ENCODE results near the gene TMEM273.

DNA sequence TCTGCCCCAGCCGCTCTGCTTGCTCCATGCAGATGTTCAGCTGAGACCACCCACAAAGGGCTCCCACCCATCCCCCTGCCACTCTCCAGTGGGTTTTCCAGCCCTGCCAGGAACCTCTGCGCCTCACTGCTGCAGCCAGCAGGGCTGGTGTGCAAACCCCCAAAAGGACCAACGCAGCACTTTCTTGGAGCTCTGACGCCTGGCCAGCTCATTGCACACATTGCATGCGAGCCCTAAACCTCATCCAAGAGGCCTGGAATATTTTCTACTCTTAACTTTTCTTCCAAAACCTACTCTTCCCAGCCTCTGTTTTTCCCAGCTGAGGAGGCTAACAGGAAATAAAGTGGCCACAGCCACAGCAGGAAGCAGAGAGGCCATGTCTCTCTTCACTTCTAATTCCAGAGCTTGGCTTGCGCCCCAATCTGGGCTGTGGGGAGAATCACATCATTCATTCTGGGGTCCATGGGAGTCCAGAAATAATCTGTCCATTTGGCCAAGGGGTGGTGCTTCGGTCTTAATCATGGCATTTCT is 49.8 kb downstream of the TMEM273 start:
- TF ChIP-seq RAD21 (IDR thresholded peaks at IDR 0.05; ENCODE audit: low read depth) (no peak), EP300 (IDR thresholded peaks at IDR 0.05; ENCODE audit: borderline replicate concordance) (no peak), EGR1 (IDR thresholded peaks at IDR 0.05) (no peak), CREB1 (IDR thresholded peaks at IDR 0.05; ENCODE audit: low read depth) (no peak), TCF12 (IDR thresholded peaks at IDR 0.05; ENCODE audit: low read depth) (no peak), CEBPB (IDR thresholded peaks at IDR 0.05) (no peak), FOXM1 (IDR thresholded peaks at IDR 0.05; ENCODE audit: borderline replicate concordance, low read depth) (no peak), TEAD4 (IDR thresholded peaks at IDR 0.05) (no peak), TAF1 (IDR thresholded peaks at IDR 0.05; ENCODE audit: low read depth) (no peak), YY1 (IDR thresholded peaks at IDR 0.05; ENCODE audit: low read depth) (no peak)
- TF ChIP-seq, protein P1, sequence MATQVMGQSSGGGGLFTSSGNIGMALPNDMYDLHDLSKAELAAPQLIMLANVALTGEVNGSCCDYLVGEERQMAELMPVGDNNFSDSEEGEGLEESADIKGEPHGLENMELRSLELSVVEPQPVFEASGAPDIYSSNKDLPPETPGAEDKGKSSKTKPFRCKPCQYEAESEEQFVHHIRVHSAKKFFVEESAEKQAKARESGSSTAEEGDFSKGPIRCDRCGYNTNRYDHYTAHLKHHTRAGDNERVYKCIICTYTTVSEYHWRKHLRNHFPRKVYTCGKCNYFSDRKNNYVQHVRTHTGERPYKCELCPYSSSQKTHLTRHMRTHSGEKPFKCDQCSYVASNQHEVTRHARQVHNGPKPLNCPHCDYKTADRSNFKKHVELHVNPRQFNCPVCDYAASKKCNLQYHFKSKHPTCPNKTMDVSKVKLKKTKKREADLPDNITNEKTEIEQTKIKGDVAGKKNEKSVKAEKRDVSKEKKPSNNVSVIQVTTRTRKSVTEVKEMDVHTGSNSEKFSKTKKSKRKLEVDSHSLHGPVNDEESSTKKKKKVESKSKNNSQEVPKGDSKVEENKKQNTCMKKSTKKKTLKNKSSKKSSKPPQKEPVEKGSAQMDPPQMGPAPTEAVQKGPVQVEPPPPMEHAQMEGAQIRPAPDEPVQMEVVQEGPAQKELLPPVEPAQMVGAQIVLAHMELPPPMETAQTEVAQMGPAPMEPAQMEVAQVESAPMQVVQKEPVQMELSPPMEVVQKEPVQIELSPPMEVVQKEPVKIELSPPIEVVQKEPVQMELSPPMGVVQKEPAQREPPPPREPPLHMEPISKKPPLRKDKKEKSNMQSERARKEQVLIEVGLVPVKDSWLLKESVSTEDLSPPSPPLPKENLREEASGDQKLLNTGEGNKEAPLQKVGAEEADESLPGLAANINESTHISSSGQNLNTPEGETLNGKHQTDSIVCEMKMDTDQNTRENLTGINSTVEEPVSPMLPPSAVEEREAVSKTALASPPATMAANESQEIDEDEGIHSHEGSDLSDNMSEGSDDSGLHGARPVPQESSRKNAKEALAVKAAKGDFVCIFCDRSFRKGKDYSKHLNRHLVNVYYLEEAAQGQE (IDR thresholded peaks at IDR 0.05; ENCODE audit: low read depth) = no peak
- TF ChIP-seq, protein P2, sequence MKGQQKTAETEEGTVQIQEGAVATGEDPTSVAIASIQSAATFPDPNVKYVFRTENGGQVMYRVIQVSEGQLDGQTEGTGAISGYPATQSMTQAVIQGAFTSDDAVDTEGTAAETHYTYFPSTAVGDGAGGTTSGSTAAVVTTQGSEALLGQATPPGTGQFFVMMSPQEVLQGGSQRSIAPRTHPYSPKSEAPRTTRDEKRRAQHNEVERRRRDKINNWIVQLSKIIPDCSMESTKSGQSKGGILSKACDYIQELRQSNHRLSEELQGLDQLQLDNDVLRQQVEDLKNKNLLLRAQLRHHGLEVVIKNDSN (IDR thresholded peaks at IDR 0.05) = no peak
- TF ChIP-seq, protein P3, sequence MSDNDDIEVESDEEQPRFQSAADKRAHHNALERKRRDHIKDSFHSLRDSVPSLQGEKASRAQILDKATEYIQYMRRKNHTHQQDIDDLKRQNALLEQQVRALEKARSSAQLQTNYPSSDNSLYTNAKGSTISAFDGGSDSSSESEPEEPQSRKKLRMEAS (IDR thresholded peaks at IDR 0.05) = no peak
